GM12865 (cell line): ENCODE measurements around the gene HOXA3.

ENCODE experiments used
- DNase-seq: peaks from one replicate; pipeline ENCODE4 v3.0.0; 2010; ENCODE audit warnings: low read depth
- H3K4me3 ChIP-seq: 2 replicates; pipeline ENCODE4 v1.5.1; 2011; ENCODE audit warnings: mild to moderate bottlenecking, low read depth, low read length, control low read depth
- TF ChIP-seq, protein P1 (sequence below): IDR thresholded peaks from 2 replicates; pipeline ENCODE4 v1.5.1; 2011; ENCODE audit warnings: low read length, control low read depth, low read depth, inconsistent platforms; ENCODE audit not compliant: insufficient read depth; ENCODE audit errors: missing control alignments

Gene HOXA3

DNA sequence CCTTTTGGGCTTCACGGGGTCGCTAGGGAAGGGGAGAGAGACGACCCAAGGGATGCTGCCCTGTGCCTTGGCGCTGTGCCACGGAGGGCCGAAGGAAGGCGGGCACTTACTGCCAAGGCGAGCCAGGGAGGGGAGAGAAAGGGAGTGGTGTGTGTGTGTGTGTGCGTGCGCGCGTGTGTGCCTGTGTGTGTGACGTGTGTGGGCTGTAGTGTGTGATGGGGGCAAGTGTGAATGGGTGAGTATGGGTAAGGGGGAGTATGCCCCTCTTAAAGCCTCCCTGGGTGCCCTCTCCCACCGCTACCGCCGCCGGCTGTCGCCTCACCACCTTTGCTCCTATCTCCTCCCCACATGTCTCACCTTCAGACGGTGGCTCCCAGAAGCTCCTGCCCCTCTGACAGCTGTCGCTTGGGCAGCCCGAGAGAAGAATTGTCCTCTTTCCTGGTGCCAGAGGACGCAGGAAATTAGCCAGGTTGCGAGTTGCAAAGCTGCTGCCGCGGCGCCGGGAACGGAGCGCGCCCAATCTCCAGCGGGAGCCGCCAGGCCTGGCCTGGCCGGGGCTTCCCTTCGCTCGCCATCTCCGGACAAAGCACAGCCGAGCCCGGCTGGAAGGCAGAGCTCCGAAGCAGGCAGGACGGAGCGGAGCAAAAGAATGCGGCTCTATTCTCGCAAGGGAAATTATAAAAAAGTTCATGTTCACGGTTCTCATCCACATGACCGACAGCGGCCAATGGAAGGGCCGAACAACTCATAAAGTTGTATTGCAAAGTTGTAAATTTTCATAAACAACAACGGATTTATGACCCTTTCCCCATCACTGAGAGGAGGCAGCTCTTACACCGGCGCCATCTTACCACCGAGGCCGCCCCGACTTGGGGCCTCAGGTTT is at the start of gene HOXA3:
TSS of gene HOXA3 (minus strand) at position 653 of the 885 bp plus-strand sequence. CDS start 41,943 bp downstream, outside the sequence.
- no peak for DNase-seq
- TF ChIP-seq, protein P1, sequence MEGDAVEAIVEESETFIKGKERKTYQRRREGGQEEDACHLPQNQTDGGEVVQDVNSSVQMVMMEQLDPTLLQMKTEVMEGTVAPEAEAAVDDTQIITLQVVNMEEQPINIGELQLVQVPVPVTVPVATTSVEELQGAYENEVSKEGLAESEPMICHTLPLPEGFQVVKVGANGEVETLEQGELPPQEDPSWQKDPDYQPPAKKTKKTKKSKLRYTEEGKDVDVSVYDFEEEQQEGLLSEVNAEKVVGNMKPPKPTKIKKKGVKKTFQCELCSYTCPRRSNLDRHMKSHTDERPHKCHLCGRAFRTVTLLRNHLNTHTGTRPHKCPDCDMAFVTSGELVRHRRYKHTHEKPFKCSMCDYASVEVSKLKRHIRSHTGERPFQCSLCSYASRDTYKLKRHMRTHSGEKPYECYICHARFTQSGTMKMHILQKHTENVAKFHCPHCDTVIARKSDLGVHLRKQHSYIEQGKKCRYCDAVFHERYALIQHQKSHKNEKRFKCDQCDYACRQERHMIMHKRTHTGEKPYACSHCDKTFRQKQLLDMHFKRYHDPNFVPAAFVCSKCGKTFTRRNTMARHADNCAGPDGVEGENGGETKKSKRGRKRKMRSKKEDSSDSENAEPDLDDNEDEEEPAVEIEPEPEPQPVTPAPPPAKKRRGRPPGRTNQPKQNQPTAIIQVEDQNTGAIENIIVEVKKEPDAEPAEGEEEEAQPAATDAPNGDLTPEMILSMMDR = no peak
- no peak within 1 kb of the TSS for H3K4me3 ChIP-seq

DNA sequence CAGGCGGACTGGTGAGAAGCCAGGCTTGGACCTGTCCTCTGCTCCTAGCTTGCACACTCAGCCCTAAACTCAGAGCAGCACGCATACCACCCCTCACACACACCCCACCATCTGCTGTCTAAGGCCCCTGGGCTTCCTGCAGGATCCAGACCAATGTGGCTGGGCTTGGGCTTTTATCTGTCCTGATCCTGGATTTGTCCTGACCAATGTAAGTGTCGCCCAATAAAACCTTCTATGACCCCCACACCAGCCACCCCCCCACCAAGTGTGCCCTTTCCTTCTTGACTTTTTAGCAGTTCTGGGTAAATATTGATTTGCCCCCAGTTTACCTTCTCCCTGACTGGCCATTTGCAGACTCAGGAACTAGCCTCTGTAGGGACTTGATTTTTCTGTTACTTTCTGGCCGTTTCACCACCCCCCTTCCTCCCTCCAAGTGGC is 49.2 kb upstream of the HOXA3 start:
- TF ChIP-seq, protein P1 = no peak
- no peak for DNase-seq
- no peak overlapping the region for H3K4me3 ChIP-seq

DNA sequence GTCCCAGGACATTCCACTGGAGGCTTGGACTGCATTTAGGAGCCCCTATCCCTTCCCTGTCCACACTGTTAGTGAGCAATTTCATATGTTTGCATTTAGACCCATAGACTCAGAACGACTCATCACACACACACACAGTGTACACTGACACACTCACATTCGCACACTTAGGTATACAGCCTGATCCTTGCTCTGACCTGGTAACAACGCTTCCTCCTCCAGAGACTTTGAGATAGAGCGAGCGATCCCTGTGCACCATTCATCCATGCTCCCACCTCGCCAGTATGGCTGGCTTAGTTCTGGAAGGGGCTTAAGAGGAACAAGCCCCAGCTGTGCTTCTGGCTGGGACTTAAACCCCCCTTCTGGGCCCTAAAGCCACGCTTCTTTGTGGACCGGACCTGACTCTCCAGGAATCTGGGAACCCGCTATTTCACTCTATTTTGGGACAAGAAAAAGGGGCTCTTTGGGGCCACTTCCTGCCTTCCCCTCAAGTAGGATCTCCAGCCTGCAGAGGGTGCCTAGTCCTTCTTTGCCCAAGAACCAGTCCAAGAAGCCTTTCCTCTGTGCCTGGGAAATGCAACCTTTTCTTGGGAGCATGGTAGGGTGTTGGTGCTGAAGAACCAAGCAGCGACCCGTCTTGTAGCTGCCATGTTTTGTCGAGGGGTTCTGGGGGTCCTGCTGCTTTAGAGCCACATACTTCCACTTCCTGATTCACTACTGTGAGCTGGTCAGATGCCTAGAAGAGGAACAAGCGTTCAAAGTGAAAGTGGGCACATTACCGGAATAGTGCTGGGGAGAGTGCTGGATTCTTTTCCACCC is 48.6 kb upstream of the HOXA3 start:
- TF ChIP-seq, protein P1 = no peak
- no peak for DNase-seq
- 0 out of 2 replicates have a peak overlapping the region, but pooled peaks have one; percentile 30 for H3K4me3 ChIP-seq

DNA sequence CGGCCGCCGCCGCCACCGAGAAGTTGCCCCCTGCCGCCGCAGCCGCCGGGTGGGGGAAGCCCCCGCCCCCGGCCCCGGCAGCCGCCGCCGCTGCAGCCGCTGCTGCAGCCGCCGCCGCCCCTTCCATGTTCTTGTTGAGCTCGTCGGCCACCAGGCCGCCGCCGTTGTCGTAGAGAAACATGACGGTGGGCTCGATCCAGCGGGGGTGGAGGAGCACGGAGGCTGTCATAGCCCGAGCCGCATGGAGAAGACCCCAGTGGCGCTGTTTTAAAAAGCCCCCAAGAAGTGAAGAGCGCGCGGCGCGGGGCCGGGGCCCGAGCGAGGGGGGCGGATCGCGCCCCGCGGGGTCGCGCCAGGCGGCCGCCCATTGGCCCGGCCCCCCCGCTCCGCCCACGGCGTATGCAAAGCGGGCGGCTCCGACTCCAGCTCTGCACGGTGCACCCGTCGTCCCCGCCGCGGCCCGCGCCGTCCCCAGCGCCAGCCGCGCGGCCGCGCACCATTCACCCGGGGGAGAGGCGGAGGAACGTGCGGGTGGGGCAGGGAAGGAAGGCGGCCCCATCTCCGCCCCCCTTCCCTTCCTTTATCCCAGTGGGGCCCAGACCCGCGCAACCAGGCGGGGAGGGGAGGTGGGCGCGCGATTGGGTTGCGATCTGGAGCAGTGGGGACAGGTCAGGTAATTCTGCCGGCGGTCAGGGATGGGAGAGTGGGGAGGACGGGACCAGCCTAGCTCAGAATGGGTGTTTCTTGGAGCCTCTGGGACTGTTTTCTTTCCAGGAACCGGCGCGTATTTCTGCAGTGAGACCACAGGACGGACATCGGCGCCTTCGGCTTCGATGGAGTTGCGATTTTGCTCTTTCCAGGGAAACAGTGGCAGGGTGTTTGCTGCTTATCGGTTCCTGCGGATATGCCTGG is 47.7 kb upstream of the HOXA3 start, which contains the start of gene HOXA13:
TSS of gene HOXA13 (minus strand) at position 243 of the 912 bp plus-strand sequence. CDS start at position 229, 14 bp downstream.
- peak within 1 kb of the TSS; percentile 34 for H3K4me3 ChIP-seq
- TF ChIP-seq, protein P1 = no peak
- no peak for DNase-seq

DNA sequence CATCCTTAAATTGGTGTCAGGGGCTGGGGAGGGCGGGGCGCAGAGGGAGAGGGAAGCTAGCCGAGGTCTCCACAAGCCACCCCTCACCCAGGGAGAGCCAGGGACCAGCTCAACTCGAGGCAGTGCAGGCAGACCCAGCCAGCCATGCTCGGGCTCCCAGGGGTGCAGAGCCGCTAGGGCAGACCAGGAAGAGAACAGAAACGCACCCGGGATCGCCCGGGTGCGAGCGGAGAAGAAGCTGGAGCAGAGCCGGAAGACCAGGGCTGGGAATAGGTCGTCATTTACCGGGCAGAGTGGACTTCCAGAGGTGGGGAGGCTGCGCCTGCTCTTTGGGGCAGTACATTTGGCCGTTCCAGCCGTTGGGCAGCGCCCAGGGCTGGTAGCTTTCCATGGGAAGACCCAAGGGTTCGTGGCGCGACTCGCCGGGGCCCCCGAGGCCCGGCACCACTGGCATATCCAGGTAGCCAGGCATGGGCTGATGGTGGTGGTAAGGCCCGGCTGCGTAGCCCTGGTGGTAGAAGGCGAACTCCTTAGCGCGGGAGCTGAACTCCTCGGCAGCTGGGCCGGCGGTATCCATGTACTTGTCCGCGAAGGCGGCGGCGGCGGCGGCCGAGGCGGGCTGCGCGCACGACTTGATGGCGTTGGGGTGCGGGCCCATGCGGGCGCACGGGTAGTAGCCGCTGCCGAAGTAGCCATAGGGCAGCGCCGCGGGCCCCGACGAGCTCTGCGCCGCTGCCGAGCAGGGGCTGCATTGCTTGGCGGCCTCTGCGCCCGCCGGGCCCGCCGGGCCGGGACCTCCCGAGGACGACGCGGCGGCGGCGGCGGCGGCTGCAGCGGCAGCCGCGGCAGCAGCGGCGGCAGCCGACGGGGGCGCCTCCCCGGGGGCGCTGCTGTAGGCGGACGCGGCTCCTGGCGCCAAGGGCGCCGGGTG is 46.8 kb upstream of the HOXA3 start:
- TF ChIP-seq, protein P1 = no peak
- H3K4me3 ChIP-seq = no peak overlapping the region
- no peak for DNase-seq
